Calu3 (cell line): ENCODE measurements around the gene SLC26A9. TPM values are rescaled to one million over a fixed set of nuclear protein-coding genes. Genes with fewer than 3 reads are reported as not detected.

Experiments
- BruUV-seq: library from RNA; stranded (reverse); fragments of 400-500 nt; replicated peaks from 2 replicates; lab custom pipeline; 2021; lab: Mats Ljungman, UMichigan
- CTCF ChIA-PET: fragments of 300-600 bp; sonication (Branson Sonifier 250); formaldehyde crosslinking; loops from one replicate; lab custom pipeline; 2022; ENCODE audit warnings: antibody characterized with exemption; lab: Charles Lee
- DNase-seq: peaks from one replicate; pipeline ENCODE4 v3.0.0; 2022
- H3K27ac Mint-ChIP-seq: one replicate; pipeline ENCODE4 v1.8.0; 2022; ENCODE audit warnings: mixed read lengths; ENCODE audit not compliant: unreplicated experiment
- H3K27me3 Mint-ChIP-seq: one replicate; pipeline ENCODE4 v1.8.0; 2022; ENCODE audit warnings: mixed read lengths; ENCODE audit not compliant: unreplicated experiment
- H3K36me3 Mint-ChIP-seq: one replicate; pipeline ENCODE4 v1.8.0; 2022; ENCODE audit warnings: mild to moderate bottlenecking, moderate library complexity, mixed read lengths; ENCODE audit not compliant: insufficient read depth, unreplicated experiment
- H3K4me1 Mint-ChIP-seq: one replicate; pipeline ENCODE4 v1.8.0; 2022; ENCODE audit warnings: mild to moderate bottlenecking, low read depth, mixed read lengths; ENCODE audit not compliant: unreplicated experiment
- H3K4me3 Mint-ChIP-seq: one replicate; pipeline ENCODE4 v1.8.0; 2022; ENCODE audit warnings: mild to moderate bottlenecking, low read depth, moderate library complexity, mixed read lengths; ENCODE audit not compliant: unreplicated experiment
- H3K9me3 Mint-ChIP-seq: one replicate; pipeline ENCODE4 v1.8.0; 2022; ENCODE audit warnings: low read depth, mixed read lengths; ENCODE audit not compliant: unreplicated experiment
- CTCF ChIP-seq: fragments of 200-600 bp; IDR thresholded peaks from one replicate; pipeline ENCODE4 v1.8.0; 2022; ENCODE audit warnings: antibody characterized with exemption; ENCODE audit not compliant: unreplicated experiment
- intact Hi-C: fragments of 100-400 bp; cut with micrococcal nuclease; formaldehyde crosslinking; loops from one replicate; pipeline ENCODE4 v1.10.0; 2022; ENCODE audit not compliant: unreplicated experiment
- total RNA-seq: library from RNA; stranded (reverse); gene quantifications from 2 replicates; pipeline ENCODE4 v1.2.3, GENCODE V29; 2022

The SLC26A9 gene
- total RNA-seq, 1 experiment from 2014 or later, result 7.6 TPM

DNA sequence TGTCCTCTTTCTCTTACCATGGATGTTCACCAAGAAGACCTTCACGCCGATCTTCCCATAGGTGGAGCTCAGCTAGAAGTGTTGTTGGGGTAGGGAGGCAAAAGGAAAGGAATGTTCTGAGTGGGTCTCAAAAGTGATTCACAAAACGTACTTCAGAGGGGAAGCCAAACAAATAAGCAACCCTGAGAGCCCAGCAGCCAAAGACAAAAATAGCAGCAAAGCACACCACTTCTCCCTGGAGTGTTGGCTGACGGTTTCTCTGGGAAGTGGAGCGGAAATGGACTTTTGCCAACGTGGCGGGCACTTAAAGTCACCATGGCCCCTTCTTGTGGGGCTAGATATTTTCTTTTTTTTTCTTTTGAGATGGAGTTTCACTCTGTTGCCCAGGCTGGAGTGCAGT is 23.1 kb downstream of the SLC26A9 start:
- no peak overlapping the region for H3K27ac Mint-ChIP-seq
- no TSS peak for BruUV-seq
- no peaks in the 10 kb centered on the region for H3K9me3 Mint-ChIP-seq
- peaks cover 8% of the 10 kb centered on the region for H3K4me1 Mint-ChIP-seq
- H3K4me3 Mint-ChIP-seq, result no peak overlapping the region
- DNase-seq, result no peak
- CTCF ChIA-PET, result interaction anchor here (9.6 kb wide), 1 partner anchor 58 kb away, joined by 294 read pairs; no protein-coding TSS in a partner anchor
- intact Hi-C loops, result no loop called here
- no peak for TF ChIP-seq CTCF
- H3K27me3 Mint-ChIP-seq, result no peaks in the 10 kb centered on the region
- H3K36me3 Mint-ChIP-seq, result no peaks in the 10 kb centered on the region

- Mint-ChIP-seq H3K9me3 (no peaks in the 10 kb centered on the region), H3K4me1 (peaks cover 8% of the 10 kb centered on the region)
- CTCF ChIA-PET, result interaction anchor here (0.6 to 9.6 kb wide), 15 partner anchors 9 to 261 kb away, joined by 3 to 294 read pairs (median 3); partner anchors contain the start of genes RAB29 and SLC26A9
Observed at GRCh38 chr1:205918955-205919746, 24.1 kb downstream of the SLC26A9 start.

GRCh38 chr1:205917466-205918238 is 25.6 kb downstream of the SLC26A9 start:
- peaks cover 18% of the 10 kb centered on the region for H3K4me1 Mint-ChIP-seq
- no peak overlapping the region for H3K4me3 Mint-ChIP-seq
- no peaks in the 10 kb centered on the region for H3K9me3 Mint-ChIP-seq
- H3K36me3 Mint-ChIP-seq, result no peaks in the 10 kb centered on the region
- H3K27me3 Mint-ChIP-seq, result peaks cover 3% of the 10 kb centered on the region
- TF ChIP-seq CTCF, result no peak
- no peak for DNase-seq
- no peak overlapping the region for H3K27ac Mint-ChIP-seq
- BruUV-seq, result no TSS peak
- CTCF ChIA-PET, result interaction anchor here (0.6 to 9.6 kb wide), 4 partner anchors 61 to 162 kb away, joined by 3 to 294 read pairs (median 4); partner anchors contain the start of gene RAB29
- intact Hi-C loops, result loop anchor here (5.0 kb wide), 1 partner anchor 190 kb away; no protein-coding TSS in a partner anchor

More at GRCh38 chr1:205918955-205919746, 24.1 kb downstream of the SLC26A9 start:
- H3K4me3 Mint-ChIP-seq, result no peak overlapping the region
- peak; percentile 87 for DNase-seq
- H3K36me3 Mint-ChIP-seq, result no peaks in the 10 kb centered on the region
- no peak overlapping the region for H3K27ac Mint-ChIP-seq
- peak; percentile 97 for TF ChIP-seq CTCF
- no peaks in the 10 kb centered on the region for H3K27me3 Mint-ChIP-seq
- intact Hi-C loops, result loop anchor here (1.0 to 5.0 kb wide), 2 partner anchors 58 to 188 kb away; no protein-coding TSS in a partner anchor
- BruUV-seq, result no TSS peak

DNA sequence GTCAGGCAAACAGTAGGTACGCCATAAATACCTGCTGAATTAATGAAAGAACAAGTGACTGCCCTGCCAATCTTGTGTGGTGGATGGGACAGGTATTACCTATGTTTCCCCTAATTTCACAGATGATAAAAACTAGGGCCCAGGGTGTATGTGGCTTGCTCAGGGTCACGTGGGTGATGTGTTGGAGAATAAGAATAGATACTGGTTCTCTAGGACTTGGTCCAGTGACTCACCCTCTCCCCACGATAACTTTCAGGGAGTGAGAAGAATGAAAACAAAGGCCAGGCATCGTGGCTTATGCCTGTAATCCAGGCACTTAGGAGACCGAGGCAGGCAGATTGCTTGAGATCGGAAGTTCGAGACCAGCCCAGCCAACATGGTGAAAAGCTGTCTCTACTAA is 26.7 kb downstream of the SLC26A9 start:
- TF ChIP-seq CTCF, result no peak
- no peak overlapping the region for H3K4me3 Mint-ChIP-seq
- H3K27ac Mint-ChIP-seq, result no peak overlapping the region
- H3K9me3 Mint-ChIP-seq, result no peaks in the 10 kb centered on the region
- no TSS peak for BruUV-seq
- H3K4me1 Mint-ChIP-seq, result peaks cover 18% of the 10 kb centered on the region
- intact Hi-C loops, result loop anchor here (5.0 kb wide), 1 partner anchor 191 kb away; no protein-coding TSS in a partner anchor
- peaks cover 13% of the 10 kb centered on the region for H3K27me3 Mint-ChIP-seq
- no peaks in the 10 kb centered on the region for H3K36me3 Mint-ChIP-seq
- no peak for DNase-seq
- CTCF ChIA-PET, result interaction anchor here (0.6 to 9.6 kb wide), 3 partner anchors 62 to 259 kb away, joined by 4 to 294 read pairs (median 6); no protein-coding TSS in a partner anchor
